HG03280 (cell line): ENCODE data around the gene ADGRE3.
"Not testable (repeated sequence)": the region's sequence is repeated elsewhere in the genome, so short reads cannot be mapped to it uniquely, and the experiment has no call there.

Experiments
- ATAC-seq: cut with Tn5 transposase; IDR thresholded peaks from one replicate; pipeline ENCODE4 v1.9.1; 2021; ENCODE audit warnings: mild to moderate bottlenecking, moderate library complexity; ENCODE audit not compliant: unreplicated experiment

The ADGRE3 gene

GRCh38 chr19:14672188-14672872, 2.3 kb downstream of the ADGRE3 start:
- ATAC-seq: no peak

- ATAC-seq: no peak
These were observed 4.2 kb downstream of the ADGRE3 start for GRCh38 chr19:14670408-14670807.

- ATAC-seq: no peak
These were observed 4.7 kb downstream of the ADGRE3 start for GRCh38 chr19:14669940-14670339.

- ATAC-seq: no peak
These were observed 13.2 kb downstream of the ADGRE3 start for GRCh38 chr19:14661372-14661924.

GRCh38 chr19:14659874-14660489, 14.7 kb downstream of the ADGRE3 start:
- ATAC-seq: no peak

- no peak for ATAC-seq
These were observed 18.9 kb downstream of the ADGRE3 start for GRCh38 chr19:14655726-14656125.

- ATAC-seq: no peak
These were observed 19.7 kb downstream of the ADGRE3 start for GRCh38 chr19:14654786-14655560.

GRCh38 chr19:14650161-14650560, 24.5 kb downstream of the ADGRE3 start:
- no peak for ATAC-seq

- no peak for ATAC-seq
These were observed 25.6 kb downstream of the ADGRE3 start for GRCh38 chr19:14649020-14649419.

GRCh38 chr19:14648506-14648905, 26.1 kb downstream of the ADGRE3 start:
- ATAC-seq: no peak

- no peak for ATAC-seq
These were observed 34.9 kb downstream of the ADGRE3 start for GRCh38 chr19:14639536-14640277.

- ATAC-seq: no peak
These were observed 42.4 kb downstream of the ADGRE3 start for GRCh38 chr19:14632286-14632685.

GRCh38 chr19:14629557-14629956, 45.1 kb downstream of the ADGRE3 start:
- no peak for ATAC-seq

- ATAC-seq: not testable (repeated sequence)
These were observed 50.2 kb downstream of the ADGRE3 start for GRCh38 chr19:14624491-14624890.

- ATAC-seq: no peak
These were observed 55.2 kb downstream of the ADGRE3 start for GRCh38 chr19:14619404-14619803.

- no peak for ATAC-seq
These were observed 58.2 kb downstream of the ADGRE3 start for GRCh38 chr19:14616407-14616806.

GRCh38 chr19:14615623-14616022, 59.0 kb downstream of the ADGRE3 start:
- ATAC-seq: no peak

GRCh38 chr19:14614099-14614412, 60.6 kb downstream of the ADGRE3 start:
- no peak for ATAC-seq

- ATAC-seq: not testable (repeated sequence)
These were observed 61.1 kb downstream of the ADGRE3 start for GRCh38 chr19:14613399-14614098.

- no peak for ATAC-seq
These were observed 62.0 kb downstream of the ADGRE3 start for GRCh38 chr19:14612657-14613056.
